T-helper 1 cell treated with Interleukin-12 subunit alpha and Interleukin-12 subunit beta and Interleukin-4 antibody, amounts not matched to agents 30 ng/mL and 1 ng/mL, for 36 hours (primary cell): ENCODE results near the gene HDAC4. TPM values are rescaled to one million over a fixed set of nuclear protein-coding genes. Genes with fewer than 3 reads are reported as not detected.

ENCODE experiments used
- intact Hi-C: fragments of 100-400 bp; cut with micrococcal nuclease; formaldehyde crosslinking; loops from one replicate; pipeline ENCODE4 v1.15.1; 2024
- total RNA-seq: library from RNA; stranded (reverse); gene quantifications from 2 replicates; pipeline ENCODE4 v1.2.3, GENCODE V29; 2022

HDAC4 gene
- total RNA-seq, 1 donor from 2014 or later: 82.1 TPM

DNA sequence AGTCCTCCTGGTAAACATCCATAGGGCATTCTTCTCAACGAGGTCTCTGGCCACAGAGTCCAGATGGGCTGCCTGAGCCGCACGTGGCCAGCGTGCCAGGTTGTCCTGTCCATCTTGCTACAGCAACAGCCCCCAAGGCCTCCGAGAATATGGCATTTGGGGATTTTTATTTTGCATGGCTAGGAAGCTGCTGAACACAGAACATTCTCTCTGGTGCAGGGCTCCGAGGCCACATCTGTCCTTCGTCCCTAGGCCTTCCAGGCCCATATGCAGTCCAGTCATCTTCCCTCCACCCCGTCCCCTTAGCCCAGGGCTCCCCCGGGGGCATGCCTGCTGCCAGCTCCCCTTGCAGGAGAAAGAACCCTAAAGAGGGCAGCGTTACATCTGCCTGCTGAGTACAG is 2.3 kb downstream of the HDAC4 start:
- intact Hi-C loops: loop anchor here (5.0 kb wide), 1 partner anchor 176 kb away; no protein-coding TSS in a partner anchor

DNA sequence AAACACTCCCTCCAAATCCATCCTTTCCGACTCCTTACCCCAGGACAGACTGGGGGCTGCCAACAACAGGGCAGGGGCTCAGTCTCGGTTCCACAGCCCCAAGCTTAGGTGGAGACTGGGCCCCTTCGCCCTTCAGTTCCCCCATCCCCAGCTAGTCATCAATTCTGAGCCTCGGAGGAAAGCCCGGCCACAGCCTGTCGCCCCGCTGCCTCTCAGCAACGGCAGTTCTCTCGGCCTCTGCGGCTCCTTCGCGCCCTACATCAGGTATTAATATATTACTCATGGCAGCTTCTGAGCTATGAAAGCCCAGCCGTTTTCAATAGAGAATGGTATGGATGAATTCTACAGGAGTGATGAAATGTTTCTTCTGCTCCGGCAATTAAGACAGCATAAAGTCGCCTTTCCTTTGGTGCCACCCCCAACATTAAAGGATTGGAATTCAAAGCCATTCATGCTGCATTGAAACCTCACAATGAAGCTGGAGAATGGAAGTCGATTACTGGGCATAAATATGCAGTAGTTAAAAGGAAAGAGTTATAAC is 2.8 kb downstream of the HDAC4 start:
- intact Hi-C loops: loop anchor here (2.0 to 5.0 kb wide), 2 partner anchors 176 to 363 kb away; no protein-coding TSS in a partner anchor

DNA sequence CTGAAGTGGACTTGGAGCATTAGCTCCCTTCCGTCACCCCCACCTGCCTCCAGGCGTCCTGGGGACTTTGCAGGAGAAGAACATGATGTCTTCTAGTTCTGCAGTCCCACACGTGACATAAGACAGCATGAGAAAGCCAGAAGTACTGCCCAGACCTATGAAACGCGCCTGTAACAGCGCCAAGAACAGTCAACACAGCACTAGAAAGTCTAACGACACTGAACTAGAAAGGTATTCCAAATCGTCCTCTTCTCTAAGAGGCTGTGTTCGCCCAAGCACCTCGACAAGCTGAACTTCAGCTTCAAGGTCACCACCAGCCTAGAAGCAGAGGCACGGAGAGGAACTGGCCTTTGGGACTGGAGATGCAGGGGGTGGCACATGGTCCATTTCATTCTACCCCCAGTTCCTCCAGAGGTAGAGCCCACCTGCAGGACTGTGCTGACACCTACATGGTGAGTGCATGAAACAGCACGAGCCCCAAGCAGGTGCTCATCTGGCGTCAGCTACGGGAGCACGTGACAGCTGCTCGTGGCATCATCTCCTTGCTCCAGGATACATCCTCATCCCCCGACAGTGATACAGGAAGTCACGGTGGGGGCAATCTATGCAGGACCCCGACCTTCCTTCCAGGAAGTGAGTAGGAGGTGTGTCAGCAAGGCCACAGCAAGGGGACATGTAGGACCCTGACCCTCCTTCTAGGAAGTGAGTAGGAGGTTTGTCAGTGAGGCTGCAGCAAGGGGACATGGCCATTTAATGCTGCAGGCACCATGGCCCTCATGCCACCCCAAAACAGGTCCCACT is 3.7 kb downstream of the HDAC4 start:
- intact Hi-C loops: loop anchor here (2.0 to 5.0 kb wide), 2 partner anchors 175 to 362 kb away; no protein-coding TSS in a partner anchor

DNA sequence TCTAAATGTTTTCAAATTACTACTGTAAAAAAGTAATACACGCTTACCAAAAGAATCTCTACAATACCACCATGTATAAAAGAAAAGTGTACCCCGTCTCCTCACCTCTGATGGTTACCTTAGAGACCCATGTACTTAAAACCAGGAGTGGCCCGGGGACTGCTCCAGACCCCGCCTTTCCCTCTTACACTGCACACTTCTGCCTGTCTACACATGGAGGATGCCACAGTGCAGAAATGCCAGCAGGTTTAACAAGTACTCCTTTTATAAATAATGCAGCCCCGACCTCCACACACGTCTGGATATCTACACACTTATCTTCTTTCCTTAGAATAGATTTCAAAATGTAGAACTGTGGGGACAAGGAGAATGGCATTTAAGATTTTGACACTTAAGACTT is 5.3 kb downstream of the HDAC4 start:
- intact Hi-C loops: loop anchor here (5.0 kb wide), 1 partner anchor 173 kb away; no protein-coding TSS in a partner anchor

DNA sequence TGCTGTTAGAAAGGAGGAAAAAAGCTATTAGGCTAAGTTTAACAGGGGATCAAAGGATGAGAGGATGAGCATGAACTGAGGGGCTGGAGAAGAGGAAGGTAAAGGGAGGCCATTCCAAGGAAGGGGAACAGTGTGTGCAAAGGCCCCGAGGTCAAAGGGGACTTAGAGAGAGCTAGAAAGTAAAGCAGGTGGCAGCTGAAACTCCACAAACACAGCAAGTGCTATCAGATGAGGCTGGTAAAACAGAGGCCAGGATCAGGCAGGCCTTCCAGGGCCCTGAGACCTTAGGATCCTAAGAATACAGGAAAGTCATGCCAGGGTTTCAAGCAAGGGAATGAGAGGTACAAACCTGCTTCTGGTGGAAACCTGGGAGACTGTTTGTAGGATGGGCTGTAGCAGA is 5.8 kb downstream of the HDAC4 start:
- intact Hi-C loops: loop anchor here (5.0 kb wide), 1 partner anchor 173 kb away; no protein-coding TSS in a partner anchor

- intact Hi-C loops: no loop called here
Measured at GRCh38 chr2:239394346-239394945, 6.4 kb downstream of the HDAC4 start.

DNA sequence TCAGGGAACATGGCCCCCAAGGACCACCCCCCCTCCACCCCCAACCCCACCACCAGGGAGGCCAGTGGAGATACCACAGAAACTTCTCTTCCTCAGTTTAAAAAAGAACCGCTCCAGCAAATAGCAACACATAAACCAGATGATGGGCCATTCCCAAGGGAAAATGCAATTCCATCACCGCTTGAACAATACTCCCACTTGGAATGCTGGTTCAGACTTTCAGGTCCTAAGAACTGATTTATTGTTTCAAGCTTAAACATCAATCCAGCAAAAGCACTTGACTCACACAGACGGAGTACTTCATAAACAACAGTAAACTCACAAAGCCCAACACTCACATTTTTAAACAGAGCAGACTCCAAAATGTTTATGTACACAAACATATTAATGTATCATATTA is 6.9 kb downstream of the HDAC4 start:
- intact Hi-C loops: no loop called here

DNA sequence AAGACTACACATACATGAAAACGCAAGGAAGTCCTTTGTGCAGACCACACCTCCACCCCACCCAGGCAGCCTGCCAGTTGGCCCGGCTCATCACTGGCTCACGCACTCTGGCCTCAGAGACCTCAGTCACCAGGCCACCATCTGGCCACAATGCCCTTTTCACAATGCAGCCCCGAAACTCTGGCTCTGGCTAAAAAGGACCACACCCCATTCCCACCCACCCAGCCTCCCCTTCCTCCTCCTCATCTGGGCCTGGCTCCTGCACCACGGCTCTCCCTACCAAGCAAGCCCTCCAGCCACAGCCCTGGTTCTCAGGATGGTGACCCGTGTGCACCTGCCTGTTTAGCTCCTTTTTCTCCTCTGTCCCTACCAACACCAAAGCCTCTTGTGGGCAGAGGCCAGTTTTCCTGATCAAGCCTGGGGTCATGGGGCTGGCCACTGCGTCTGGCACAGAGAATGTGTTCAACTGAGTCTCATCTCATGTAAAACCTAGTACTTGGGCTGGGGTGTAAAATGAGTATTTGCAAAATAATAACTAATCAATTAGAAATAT is 7.4 kb downstream of the HDAC4 start:
- intact Hi-C loops: no loop called here

DNA sequence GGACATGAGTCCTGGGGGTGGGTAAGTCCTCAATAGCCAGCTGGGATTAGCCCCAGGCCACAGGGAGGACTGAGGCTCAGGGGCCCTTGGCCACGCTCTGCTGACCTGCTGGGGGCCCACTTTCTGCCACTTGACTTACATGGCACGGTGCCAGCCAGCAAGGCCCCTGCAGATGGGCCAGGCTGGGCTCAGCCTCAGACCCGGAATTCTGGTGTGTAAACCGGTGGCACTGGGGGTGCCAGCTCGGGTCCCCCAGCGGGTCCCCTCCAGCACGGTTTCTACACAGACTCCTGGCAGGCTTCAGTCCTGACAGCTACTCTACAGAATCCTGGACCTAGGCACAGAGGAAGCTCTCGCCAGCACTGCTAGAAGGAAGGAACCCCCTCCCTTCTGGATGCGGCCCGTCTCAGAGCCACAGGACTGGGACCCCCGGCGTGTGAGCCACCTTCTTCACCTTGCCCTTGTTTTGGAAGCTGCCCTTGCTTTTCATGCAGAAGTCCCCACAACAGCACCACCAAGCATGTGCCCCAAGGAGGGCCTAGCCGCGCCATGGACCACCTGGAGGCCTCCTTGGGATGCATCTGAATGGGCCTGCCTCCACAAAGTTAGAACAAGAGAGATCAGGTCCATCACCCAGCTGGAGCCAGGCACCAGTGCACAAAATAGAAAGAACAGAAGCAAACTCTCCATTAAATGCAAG is 8.0 kb downstream of the HDAC4 start:
- intact Hi-C loops: no loop called here

- intact Hi-C loops: no loop called here
Measured at GRCh38 chr2:239392072-239392357, 8.8 kb downstream of the HDAC4 start.

GRCh38 chr2:239391286-239392071 is 9.3 kb downstream of the HDAC4 start:
- intact Hi-C loops: no loop called here

DNA sequence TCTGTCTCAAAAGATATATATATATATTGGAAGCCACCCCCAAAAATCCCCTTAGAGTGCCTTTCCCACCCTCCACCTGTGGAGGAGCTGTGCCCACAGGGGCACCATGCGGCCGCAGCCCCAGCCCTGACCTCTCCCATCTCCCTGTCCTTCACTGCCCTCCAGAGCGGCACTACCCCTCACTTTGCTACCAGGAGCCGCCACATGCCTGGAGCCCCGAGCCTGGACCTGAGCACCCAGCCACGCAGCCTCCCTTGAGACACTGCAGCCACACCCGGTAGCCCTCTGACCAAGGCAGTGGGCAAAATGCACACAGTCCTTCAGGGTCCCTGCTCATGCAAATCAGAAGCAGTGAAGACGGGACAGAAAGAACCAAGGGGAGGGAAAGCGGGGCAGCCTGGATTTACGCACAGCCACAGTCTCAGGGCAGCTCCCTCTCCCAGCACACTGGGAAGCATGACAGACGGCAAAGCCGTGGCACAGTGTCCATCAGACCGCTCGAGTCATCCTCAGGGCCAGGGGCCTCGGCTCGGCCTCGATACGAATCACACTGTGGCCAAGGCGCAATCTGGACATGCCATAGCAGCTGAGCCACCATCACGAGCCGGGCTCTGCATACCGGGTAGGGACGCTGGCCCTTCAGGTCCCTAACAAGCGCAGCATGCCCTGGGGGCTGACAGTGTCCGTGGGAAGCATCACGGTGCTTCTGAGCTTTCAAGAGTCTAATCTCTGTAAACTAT is 10.1 kb downstream of the HDAC4 start:
- intact Hi-C loops: no loop called here

GRCh38 chr2:239389414-239390329 is 11.1 kb downstream of the HDAC4 start:
- intact Hi-C loops: no loop called here

GRCh38 chr2:239388236-239389151 is 12.3 kb downstream of the HDAC4 start:
- intact Hi-C loops: no loop called here

DNA sequence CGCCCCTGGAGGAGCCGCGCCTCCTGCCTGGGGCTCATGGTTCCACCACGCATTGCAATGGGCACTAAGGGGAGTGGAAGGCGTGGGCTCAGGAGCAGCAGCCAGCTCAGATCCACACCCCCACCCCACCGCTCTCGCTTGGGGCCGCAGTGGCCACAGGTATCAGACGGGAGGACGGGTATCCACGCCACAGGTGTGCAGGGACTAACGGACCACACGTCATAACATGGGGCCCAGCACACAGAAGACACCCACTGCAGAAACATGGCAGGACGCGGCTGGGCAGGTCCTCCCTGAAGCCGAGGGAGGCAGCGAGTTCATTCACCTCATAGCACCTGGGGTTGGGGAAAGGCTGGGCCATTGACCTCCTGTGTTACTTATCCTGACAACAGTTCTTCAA is 13.0 kb downstream of the HDAC4 start:
- intact Hi-C loops: no loop called here

GRCh38 chr2:239386872-239387445 is 13.9 kb downstream of the HDAC4 start:
- intact Hi-C loops: no loop called here

DNA sequence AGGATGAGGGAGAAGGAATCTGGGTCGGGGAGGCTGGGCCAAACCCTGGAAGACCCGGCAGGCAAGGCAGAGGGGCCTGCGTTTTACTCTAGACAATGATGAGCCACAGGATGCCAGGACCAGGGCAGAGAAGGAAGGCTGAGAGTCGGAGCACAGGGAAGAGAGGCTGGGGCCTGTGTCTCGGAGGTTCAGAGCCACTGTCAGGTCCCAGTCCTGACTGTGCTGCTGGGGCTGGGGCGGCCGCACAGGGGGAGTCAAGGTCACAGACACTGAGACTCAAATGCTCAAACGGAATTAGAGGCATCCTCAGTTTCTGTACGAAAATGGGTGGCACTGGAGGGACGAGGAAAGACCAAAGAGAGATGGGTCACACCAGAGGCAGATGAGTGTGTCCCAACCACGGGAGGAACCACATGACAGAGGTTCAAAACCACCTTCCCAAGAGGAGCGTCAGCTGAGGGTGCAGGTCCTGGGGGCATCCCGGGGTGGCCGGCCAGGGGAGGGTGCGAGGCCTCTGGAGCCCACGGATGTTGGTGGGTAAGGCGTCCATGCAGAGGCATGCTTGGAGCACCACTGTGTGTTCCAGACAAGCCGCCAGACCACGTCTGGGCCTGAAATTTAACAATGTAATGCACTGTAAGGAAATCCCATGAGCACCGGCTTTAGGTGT is 14.7 kb downstream of the HDAC4 start:
- intact Hi-C loops: no loop called here
